ENCODE data around the gene GMEB2. TPM values are rescaled to one million over a fixed set of nuclear protein-coding genes. Genes with fewer than 3 reads are reported as not detected.

GMEB2 gene
- polyA plus RNA-seq, 1 of the 3 experiments (the other 2 are of a cell fraction) = 6.5 TPM

DNA sequence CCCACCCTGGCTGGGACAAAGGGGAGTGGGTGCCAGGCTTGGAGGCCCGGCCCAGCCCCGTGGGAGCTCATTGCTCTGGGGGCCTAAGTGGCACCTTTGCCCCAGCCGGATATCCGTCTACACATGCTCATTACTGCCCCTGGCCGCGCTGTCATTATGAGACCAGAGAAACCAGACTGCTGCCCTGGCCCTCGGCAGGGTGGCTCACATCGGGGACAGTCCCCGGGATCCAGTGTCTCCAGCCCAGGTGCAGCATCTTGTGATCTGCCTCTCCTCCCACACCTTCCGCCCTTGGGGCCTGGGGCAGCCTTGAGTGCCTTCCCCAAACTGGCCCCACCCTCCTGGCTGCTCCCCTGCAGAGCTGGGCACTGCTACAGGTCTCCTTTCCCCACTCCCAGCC is 84.2 kb downstream of the GMEB2 start (continued):
- TF ChIP-seq, protein P1, sequence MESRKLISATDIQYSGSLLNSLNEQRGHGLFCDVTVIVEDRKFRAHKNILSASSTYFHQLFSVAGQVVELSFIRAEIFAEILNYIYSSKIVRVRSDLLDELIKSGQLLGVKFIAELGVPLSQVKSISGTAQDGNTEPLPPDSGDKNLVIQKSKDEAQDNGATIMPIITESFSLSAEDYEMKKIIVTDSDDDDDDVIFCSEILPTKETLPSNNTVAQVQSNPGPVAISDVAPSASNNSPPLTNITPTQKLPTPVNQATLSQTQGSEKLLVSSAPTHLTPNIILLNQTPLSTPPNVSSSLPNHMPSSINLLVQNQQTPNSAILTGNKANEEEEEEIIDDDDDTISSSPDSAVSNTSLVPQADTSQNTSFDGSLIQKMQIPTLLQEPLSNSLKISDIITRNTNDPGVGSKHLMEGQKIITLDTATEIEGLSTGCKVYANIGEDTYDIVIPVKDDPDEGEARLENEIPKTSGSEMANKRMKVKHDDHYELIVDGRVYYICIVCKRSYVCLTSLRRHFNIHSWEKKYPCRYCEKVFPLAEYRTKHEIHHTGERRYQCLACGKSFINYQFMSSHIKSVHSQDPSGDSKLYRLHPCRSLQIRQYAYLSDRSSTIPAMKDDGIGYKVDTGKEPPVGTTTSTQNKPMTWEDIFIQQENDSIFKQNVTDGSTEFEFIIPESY (IDR thresholded peaks at IDR 0.05; ENCODE audit: borderline replicate concordance, low read depth) = no peak
- TF ChIP-seq POLR2AphosphoS5 (IDR thresholded peaks at IDR 0.05; ENCODE audit: low read depth, low read length) = no peak
- TF ChIP-seq, protein P2, sequence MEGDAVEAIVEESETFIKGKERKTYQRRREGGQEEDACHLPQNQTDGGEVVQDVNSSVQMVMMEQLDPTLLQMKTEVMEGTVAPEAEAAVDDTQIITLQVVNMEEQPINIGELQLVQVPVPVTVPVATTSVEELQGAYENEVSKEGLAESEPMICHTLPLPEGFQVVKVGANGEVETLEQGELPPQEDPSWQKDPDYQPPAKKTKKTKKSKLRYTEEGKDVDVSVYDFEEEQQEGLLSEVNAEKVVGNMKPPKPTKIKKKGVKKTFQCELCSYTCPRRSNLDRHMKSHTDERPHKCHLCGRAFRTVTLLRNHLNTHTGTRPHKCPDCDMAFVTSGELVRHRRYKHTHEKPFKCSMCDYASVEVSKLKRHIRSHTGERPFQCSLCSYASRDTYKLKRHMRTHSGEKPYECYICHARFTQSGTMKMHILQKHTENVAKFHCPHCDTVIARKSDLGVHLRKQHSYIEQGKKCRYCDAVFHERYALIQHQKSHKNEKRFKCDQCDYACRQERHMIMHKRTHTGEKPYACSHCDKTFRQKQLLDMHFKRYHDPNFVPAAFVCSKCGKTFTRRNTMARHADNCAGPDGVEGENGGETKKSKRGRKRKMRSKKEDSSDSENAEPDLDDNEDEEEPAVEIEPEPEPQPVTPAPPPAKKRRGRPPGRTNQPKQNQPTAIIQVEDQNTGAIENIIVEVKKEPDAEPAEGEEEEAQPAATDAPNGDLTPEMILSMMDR (IDR thresholded peaks at IDR 0.05) = no peak
- TF ChIP-seq MXI1 (IDR thresholded peaks at IDR 0.05; ENCODE audit: low read depth, low read length) = no peak
- TF ChIP-seq, protein P3, sequence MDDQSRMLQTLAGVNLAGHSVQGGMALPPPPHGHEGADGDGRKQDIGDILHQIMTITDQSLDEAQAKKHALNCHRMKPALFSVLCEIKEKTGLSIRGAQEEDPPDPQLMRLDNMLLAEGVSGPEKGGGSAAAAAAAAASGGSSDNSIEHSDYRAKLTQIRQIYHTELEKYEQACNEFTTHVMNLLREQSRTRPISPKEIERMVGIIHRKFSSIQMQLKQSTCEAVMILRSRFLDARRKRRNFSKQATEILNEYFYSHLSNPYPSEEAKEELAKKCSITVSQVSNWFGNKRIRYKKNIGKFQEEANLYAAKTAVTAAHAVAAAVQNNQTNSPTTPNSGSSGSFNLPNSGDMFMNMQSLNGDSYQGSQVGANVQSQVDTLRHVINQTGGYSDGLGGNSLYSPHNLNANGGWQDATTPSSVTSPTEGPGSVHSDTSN (IDR thresholded peaks at IDR 0.05) = no peak
- TF ChIP-seq MEF2A (IDR thresholded peaks at IDR 0.05; ENCODE audit: borderline replicate concordance, low read depth) = no peak
- TF ChIP-seq JUND (IDR thresholded peaks at IDR 0.05) = no peak

DNA sequence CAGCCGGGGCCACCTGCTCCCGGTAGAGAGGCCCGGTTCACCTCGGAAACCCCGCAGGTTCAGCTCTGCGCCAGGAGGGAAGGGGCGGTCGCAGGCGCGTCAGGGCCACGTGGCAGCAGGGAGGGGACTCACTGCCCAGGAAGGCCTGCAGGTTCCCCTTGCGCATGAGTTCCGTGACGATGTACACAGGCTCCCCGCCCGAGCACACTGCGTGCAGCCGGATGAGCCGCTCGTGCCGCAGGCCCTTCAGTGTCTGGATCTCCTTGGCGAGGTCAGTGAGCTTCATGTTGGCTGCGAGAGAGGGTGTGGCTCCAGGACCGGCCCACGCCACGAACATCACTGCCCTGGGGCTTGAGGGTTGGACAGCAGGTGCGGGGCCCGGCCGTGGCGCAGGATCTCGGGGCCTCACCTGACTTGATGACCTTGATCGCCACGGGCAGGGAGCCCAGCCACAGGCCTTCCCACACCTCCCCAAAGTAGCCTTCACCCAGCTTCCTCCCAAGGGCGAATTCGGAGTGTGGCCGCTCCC is 84.8 kb downstream of the GMEB2 start:
- no peaks in the 10 kb centered on the region for H4K20me1 ChIP-seq (ENCODE audit: insufficient read depth)
- TF ChIP-seq MXI1 (IDR thresholded peaks at IDR 0.05; ENCODE audit: low read depth, low read length) (no peak), SMC3 (IDR thresholded peaks at IDR 0.05; ENCODE audit: low read depth, low read length) (no peak), RFX5 (IDR thresholded peaks at IDR 0.05; ENCODE audit: low read length) (no peak), EP300 (IDR thresholded peaks at IDR 0.05; ENCODE audit: borderline replicate concordance in 1 of 2, low read depth in 1 of 2, low read length in 1 of 2) (no peak), NRF1 (IDR thresholded peaks at IDR 0.05; ENCODE audit: low read depth, low read length) (no peak), GATA2 (CRISPR knock-in tag; IDR thresholded peaks at IDR 0.05) (no peak), MEF2A (IDR thresholded peaks at IDR 0.05; ENCODE audit: borderline replicate concordance, low read depth) (no peak), TEAD4 (IDR thresholded peaks at IDR 0.05; ENCODE audit: borderline replicate concordance, insufficient read depth) (no peak), CHD2 (IDR thresholded peaks at IDR 0.05; ENCODE audit: low read length, partially characterized antibody) (no peak), SIN3A (IDR thresholded peaks at IDR 0.05; ENCODE audit: borderline replicate concordance, low read depth, low read length) (no peak), FOSL2 (IDR thresholded peaks at IDR 0.05; ENCODE audit: borderline replicate concordance, low read depth) (no peak)
- TF ChIP-seq, protein P4, sequence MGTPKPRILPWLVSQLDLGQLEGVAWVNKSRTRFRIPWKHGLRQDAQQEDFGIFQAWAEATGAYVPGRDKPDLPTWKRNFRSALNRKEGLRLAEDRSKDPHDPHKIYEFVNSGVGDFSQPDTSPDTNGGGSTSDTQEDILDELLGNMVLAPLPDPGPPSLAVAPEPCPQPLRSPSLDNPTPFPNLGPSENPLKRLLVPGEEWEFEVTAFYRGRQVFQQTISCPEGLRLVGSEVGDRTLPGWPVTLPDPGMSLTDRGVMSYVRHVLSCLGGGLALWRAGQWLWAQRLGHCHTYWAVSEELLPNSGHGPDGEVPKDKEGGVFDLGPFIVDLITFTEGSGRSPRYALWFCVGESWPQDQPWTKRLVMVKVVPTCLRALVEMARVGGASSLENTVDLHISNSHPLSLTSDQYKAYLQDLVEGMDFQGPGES (IDR thresholded peaks at IDR 0.05; ENCODE audit: low read depth, low read length) = no peak
- TF ChIP-seq, protein P3 (IDR thresholded peaks at IDR 0.05) = no peak
- TF ChIP-seq, protein P5, sequence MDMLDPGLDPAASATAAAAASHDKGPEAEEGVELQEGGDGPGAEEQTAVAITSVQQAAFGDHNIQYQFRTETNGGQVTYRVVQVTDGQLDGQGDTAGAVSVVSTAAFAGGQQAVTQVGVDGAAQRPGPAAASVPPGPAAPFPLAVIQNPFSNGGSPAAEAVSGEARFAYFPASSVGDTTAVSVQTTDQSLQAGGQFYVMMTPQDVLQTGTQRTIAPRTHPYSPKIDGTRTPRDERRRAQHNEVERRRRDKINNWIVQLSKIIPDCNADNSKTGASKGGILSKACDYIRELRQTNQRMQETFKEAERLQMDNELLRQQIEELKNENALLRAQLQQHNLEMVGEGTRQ (IDR thresholded peaks at IDR 0.05; ENCODE audit: borderline replicate concordance, low read depth, low read length) = no peak
- TF ChIP-seq, protein P2 (IDR thresholded peaks at IDR 0.05) = no peak
- no peaks in the 10 kb centered on the region for H3K36me3 ChIP-seq (replicated peaks in 1 of 2; ENCODE audit: control insufficient read depth in 1 of 2, insufficient read depth in 2 of 2, low read length in 1 of 2)
- no peaks in the 10 kb centered on the region for H3F3A ChIP-seq (replicated peaks; ENCODE audit: insufficient read depth)
- no peak overlapping the region for H3K27ac ChIP-seq (ENCODE audit: low read depth in 2 of 2, low read length in 1 of 2)
- CTCF ChIA-PET = interaction anchor here (1.0 to 1.9 kb wide), 4 partner anchors 14 to 431 kb away, joined by 3 to 7 read pairs (median 4); partner anchors contain the start of gene PPDPF
- H3K9me3 ChIP-seq = no peaks in the 10 kb centered on the region
- no peak overlapping the region for H3K4me2 ChIP-seq
- no peak overlapping the region for H2AFZ ChIP-seq (ENCODE audit: low read depth)
- H3K9ac ChIP-seq = no peak overlapping the region
- POLR2A ChIA-PET = no interaction called here
- 87% methylated on average over 28 of the region's 36 CpGs for WGBS (ENCODE audit: low lambda C conversion rate)
- H3K9me2 ChIP-seq = no peaks in the 10 kb centered on the region
- H3K27me3 ChIP-seq (ENCODE audit: insufficient read depth) = no peaks in the 10 kb centered on the region
- no peak overlapping the region for H3K4me3 ChIP-seq (ENCODE audit: low read depth in 2 of 2, low read length in 1 of 2)
- H3K4me1 ChIP-seq (ENCODE audit: control insufficient read depth in 1 of 2, insufficient read depth in 2 of 2, low read depth in 1 of 2, low read length in 1 of 2) = peaks cover 0 to 20% of the 10 kb centered on the region in 2 experiments; a peak in 1 of 4 replicates
- DNase-seq = no peak
- no peaks in the 10 kb centered on the region for H3K79me2 ChIP-seq (ENCODE audit: insufficient read depth)
